H1 (cell line): ENCODE results near the gene MPDZ.

Source experiments
- MAFK ChIP-seq: IDR thresholded peaks from 2 replicates; pipeline ENCODE4 v1.6.1; 2012; ENCODE audit warnings: low read depth, mild to moderate bottlenecking, improper control_type of control experiment, low read length
- POLR2AphosphoS5 ChIP-seq: IDR thresholded peaks from 2 replicates; pipeline ENCODE4 v1.6.1; 2011; ENCODE audit warnings: low read depth, low read length
- SRF ChIP-seq: IDR thresholded peaks from 2 replicates; pipeline ENCODE4 v1.6.1; 2011; ENCODE audit warnings: mild to moderate bottlenecking, low read depth, low read length, moderate library complexity
- TF ChIP-seq, protein P1 (sequence below), 3 experiments: IDR thresholded peaks; 1 replicate in 2 of 3; 2 replicates in 1 of 3; pipeline versions ENCODE4 v1.5.1 to v1.6.1; 2011; ENCODE audit warnings: low read length in 3 of 3, mild to moderate bottlenecking in 3 of 3, inconsistent platforms in 2 of 3, low read depth in 1 of 3, moderate library complexity in 1 of 3; ENCODE audit not compliant: insufficient read depth in 1 of 3; ENCODE audit errors: control extremely low read depth in 1 of 3

DNA sequence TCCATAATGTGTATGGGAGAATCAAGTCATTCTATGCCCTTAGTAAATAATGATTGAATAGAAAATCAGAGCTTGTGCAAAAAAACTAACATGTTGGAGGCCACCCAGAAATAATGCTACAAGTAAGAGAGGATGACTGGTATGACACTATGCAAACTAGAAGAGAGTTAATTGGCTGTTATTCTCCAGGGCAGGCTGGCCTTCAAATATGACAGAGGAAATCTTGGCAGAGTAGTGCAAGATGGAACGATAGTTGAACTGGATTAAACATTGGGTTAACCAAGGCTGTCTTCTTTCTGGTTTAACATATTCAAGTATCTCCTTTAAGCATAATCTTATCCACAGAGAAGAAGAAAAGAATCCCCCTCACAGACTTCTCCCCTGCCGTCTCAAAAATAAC lies 196.1 kb downstream of the MPDZ start:
- TF ChIP-seq MAFK (no peak), POLR2AphosphoS5 (no peak), SRF (no peak)
- TF ChIP-seq, protein P1, sequence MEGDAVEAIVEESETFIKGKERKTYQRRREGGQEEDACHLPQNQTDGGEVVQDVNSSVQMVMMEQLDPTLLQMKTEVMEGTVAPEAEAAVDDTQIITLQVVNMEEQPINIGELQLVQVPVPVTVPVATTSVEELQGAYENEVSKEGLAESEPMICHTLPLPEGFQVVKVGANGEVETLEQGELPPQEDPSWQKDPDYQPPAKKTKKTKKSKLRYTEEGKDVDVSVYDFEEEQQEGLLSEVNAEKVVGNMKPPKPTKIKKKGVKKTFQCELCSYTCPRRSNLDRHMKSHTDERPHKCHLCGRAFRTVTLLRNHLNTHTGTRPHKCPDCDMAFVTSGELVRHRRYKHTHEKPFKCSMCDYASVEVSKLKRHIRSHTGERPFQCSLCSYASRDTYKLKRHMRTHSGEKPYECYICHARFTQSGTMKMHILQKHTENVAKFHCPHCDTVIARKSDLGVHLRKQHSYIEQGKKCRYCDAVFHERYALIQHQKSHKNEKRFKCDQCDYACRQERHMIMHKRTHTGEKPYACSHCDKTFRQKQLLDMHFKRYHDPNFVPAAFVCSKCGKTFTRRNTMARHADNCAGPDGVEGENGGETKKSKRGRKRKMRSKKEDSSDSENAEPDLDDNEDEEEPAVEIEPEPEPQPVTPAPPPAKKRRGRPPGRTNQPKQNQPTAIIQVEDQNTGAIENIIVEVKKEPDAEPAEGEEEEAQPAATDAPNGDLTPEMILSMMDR (IDR thresholded peaks at IDR 0.05; ENCODE audit: control extremely low read depth in 1 of 3, insufficient read depth in 1 of 3, low read depth in 1 of 3, low read length in 3 of 3) = no peak
